HG03439 (cell line): ENCODE results near the gene SLC15A3.

Experiments used
- ATAC-seq: cut with Tn5 transposase; IDR thresholded peaks from one replicate; pipeline ENCODE4 v1.9.1; 2021; ENCODE audit warnings: mild to moderate bottlenecking, moderate library complexity; ENCODE audit not compliant: unreplicated experiment

SLC15A3 gene

GRCh38 chr11:60931917-60932316 is 20.1 kb downstream of the SLC15A3 start:
- no peak for ATAC-seq

- no peak for ATAC-seq
These were observed 21.6 kb downstream of the SLC15A3 start for GRCh38 chr11:60930394-60930793.

- no peak for ATAC-seq
These were observed 22.2 kb downstream of the SLC15A3 start for GRCh38 chr11:60929764-60930163.

- no peak for ATAC-seq
These were observed 23.4 kb downstream of the SLC15A3 start for GRCh38 chr11:60928563-60929001.

- no peak for ATAC-seq
These were observed 24.4 kb downstream of the SLC15A3 start for GRCh38 chr11:60927600-60927999.

GRCh38 chr11:60927061-60927592 is 24.8 kb downstream of the SLC15A3 start:
- ATAC-seq = no peak

- no peak for ATAC-seq
These were observed 25.5 kb downstream of the SLC15A3 start for GRCh38 chr11:60926500-60926899.

GRCh38 chr11:60925868-60926267 is 26.1 kb downstream of the SLC15A3 start:
- ATAC-seq = no peak

GRCh38 chr11:60924906-60925853 is 26.8 kb downstream of the SLC15A3 start:
- ATAC-seq = no peak

GRCh38 chr11:60924110-60924905 is 27.7 kb downstream of the SLC15A3 start, which contains the start of gene TMEM132A:
Gene TMEM132A (plus strand): TSS chr11:60924460. CDS start chr11:60924634, 174 bp downstream.
- ATAC-seq = no peak

GRCh38 chr11:60923800-60924109 is 28.2 kb downstream of the SLC15A3 start:
- no peak for ATAC-seq

- no peak for ATAC-seq
These were observed 28.6 kb downstream of the SLC15A3 start for GRCh38 chr11:60923326-60923725.

- ATAC-seq = no peak
These were observed 29.1 kb downstream of the SLC15A3 start for GRCh38 chr11:60922906-60923305.

GRCh38 chr11:60921777-60922335 is 30.1 kb downstream of the SLC15A3 start:
- no peak for ATAC-seq

GRCh38 chr11:60921259-60921658 is 30.7 kb downstream of the SLC15A3 start:
- ATAC-seq = no peak

GRCh38 chr11:60919956-60920355 is 32.0 kb downstream of the SLC15A3 start:
- ATAC-seq = no peak

- no peak for ATAC-seq
These were observed 32.7 kb downstream of the SLC15A3 start for GRCh38 chr11:60919320-60919719.

GRCh38 chr11:60918939-60919265 is 33.1 kb downstream of the SLC15A3 start:
- no peak for ATAC-seq

- no peak for ATAC-seq
These were observed 33.6 kb downstream of the SLC15A3 start for GRCh38 chr11:60918251-60918938.

GRCh38 chr11:60917267-60917666 is 34.7 kb downstream of the SLC15A3 start:
- ATAC-seq = no peak
